Measurements from ENCODE around the gene FAM131C. TPM values are rescaled to one million over a fixed set of nuclear protein-coding genes. Genes with fewer than 3 reads are reported as not detected.
"Not testable (repeated sequence)": the region's sequence is repeated elsewhere in the genome, so short reads cannot be mapped to it uniquely, and the experiment has no call there.

Gene FAM131C
- total RNA-seq, 1 experiment from 2014 or later, result 2.1 TPM

DNA sequence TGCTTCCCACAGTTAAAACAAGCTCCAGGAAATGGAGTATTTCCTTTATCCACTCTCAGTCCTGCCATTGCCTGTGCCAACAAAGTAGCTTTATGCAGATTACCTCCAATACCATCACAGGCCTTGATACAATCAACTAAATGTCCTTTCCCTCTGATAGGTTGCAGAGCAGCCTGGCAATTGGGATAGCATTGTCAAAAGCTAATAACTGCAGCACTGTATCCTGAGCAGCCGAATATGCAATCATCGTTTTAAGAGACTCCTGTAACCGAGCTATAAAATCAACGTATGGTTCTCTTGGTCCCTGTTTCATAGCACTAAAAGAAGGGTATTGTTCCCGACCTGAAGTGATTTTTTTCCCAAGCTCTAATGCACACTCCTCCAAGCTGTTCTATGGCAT, 33.6 kb upstream of the FAM131C start:
- DNase-seq (ENCODE audit: low read depth), result not testable (repeated sequence)

DNA sequence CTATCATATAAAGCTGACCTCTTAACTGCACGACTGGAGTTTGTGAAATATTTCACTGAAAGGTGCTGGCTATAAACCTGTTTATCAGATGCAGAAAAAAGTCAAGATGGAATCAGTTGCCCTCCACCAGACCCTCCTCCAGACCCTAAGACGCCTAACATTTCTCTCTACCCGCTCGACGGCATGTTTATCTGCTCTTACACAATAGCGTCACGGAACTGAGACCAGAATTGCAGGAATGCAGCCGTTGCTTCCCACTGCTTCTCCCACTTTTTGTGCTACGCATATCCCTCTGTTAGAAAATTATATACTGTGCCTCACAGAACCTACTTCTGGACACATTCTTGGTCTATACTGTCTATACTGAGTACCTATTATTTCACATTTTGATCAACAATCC, 28.2 kb upstream of the FAM131C start:
- no peak for DNase-seq (ENCODE audit: low read depth)

DNA sequence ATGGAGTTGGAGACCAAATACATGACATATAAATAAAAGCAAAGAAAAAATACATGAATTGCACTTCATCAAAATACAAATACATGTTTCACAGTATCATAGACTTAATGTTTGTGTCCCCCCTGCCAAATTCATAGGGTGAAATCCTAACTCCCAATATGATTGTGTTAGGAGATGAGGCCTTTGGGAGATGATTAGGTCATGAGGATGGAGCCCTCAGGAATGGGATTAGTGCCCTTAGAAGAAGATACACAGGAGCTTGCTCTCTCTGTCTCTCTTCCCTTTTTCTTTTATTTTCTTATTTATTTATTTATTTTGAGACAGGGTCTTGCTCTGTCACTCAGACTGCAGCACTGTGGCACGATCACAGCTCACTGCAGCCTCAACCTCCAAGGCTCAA, 26.0 kb upstream of the FAM131C start:
- DNase-seq (ENCODE audit: low read depth), result no peak

DNA sequence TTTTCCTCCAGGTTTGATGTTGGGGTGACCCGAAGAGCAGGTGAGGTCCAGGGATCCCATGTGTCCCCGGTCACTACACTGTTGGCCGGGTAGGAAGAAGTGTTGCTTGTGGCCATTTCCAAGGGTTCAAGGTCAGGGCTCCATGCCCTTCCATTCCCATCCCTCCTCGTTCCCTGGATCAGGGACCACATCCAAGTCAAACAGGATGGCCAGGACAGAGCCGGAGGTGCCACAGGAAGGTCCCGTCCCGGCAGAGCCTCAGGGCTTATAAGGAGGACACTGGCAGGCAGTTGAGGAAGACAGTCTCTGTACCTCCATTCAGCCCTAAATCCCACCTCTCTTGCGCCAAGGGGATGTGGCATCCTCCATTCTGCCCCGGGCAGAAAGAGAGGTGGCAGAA, 22.0 kb upstream of the FAM131C start:
- DNase-seq (ENCODE audit: low read depth), result no peak

DNA sequence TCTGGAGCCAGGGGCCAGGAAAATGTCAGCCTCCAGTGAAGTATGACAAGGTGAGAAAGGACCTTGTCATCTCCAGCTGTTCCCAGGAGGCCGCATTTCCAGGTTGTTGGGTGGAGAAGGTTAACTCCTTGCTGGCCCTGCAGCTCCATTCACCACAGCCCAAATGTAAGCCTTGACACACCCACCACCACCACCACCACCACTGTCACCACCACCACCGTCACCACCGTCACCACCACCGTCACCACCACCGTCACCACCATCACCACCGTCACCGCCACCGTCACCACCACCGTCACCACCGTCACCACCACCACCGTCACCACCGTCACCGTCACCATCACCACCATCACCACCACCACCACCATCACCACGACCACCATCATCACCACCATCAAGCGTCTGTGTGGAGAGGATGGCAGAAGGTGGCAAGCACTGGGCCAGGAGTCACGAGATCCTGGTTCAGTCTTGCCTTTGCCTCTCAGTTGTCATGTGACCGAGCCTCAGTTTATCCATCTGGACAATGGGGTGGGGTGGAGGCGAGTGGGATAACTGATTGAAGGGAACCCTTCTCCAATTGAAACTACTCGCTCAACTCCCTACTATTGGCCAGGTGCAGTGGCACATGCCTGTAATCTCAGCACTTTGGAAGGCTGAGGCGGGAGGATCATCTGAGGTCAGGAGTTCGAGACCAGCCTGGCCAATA, 21.2 kb upstream of the FAM131C start:
- no peak for DNase-seq (ENCODE audit: low read depth)

DNA sequence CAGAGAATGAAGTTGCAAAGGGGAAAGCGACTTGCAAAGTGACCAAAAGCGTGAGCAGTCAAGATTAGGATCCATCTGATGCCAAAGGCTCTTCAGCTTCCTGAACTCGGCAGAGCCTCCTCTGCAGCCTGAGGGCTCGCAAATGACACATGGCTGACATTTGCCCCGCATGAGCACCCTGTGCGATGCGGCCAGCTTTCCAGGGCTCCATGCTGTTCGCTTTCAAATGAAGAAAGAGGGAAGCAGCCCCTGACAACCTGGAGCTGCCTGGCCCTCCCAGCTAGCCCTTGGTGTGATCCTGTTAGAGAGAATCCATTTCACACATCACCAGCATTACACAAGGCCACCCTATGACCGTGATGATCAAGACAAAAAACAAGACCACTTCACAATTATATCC, 20.2 kb upstream of the FAM131C start:
- DNase-seq (ENCODE audit: low read depth), result no peak

DNA sequence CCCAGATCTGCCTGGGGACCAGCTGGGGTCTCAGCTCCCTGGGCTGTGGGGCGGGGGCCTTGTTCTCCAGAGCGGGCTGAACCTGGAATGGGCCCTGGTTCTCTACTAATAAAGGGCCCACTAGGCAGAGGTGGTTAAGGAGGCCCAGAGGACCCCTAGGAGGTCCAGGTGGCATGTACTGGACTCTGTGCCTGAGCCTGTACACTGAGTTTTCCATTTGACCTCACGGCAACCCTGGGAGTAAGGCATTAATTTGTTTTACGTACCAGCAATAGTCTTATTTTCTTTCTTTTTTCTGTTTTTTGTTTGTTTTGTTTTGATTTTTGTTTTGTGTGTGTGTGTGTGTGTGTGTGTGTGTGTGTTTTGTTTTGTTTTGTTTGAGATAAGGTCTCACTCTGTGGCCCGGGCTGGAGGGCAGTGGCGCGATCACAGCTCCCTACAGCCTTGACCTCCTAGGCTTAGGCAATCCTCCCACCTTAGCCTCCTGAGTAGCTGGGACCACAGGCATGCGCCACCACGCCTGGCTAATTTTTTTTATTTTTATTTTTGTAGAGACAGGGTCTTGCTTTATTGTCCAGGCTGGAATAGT, 19.6 kb upstream of the FAM131C start:
- no peak for DNase-seq (ENCODE audit: low read depth)

DNA sequence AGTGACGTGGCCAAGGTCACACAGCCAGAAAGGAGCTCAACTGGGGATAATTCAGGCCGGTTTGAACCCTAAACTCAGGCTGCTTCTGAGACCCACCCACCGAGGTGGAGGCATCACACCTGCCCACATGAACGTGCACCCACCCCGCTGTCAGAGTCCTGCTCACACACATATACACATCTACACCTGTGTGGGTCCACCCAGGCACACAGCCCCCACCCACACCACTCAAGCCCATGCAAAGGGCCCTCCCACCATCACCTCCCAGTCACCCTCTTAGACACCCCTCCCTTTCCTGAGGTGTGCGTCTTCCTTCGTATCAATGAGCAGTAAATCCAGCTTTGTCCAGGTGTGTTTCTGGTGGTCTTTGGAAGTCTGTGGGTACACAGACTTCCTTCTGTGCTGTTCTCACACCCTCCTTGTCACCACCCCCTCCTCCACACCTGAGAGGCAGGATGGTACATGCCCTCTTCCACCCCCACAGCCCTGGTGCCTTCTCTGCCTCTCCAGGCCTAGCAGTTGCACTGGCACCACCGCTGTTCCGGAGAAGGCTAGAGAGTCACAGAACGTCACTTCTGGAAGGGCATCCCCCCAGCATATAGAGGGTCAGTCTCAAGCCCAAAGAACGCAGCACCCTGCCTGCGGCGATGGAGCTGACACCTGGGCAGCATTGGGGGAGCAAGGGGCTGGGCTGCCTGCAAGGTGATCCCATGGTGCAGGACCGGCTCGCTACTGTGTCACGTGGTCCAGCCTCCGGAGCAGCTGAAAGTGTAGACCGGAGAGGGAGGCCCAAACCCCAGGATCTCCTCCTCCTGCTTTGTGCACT, 18.9 kb upstream of the FAM131C start:
- no peak for DNase-seq (ENCODE audit: low read depth)

DNA sequence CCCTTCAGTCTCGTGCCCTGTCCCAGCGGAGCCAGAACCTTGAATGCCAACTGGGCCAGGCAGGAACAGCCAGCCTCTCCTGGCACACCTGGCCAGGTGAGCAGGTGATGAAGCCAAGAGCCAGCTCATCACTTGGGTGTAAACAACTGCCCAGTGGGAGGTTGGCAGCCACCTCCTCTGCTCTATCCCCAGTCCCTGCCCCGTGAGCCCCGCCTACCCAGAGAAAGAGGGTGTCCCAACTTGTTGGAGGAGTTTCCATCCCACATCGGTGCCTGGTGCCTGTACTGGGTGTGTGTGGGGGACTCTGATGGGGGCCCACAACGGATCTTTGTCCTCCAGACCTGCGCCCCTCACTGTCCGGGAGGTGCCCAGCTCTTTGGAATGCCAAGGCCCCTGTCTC, 17.8 kb upstream of the FAM131C start:
- no peak for DNase-seq (ENCODE audit: low read depth)

DNA sequence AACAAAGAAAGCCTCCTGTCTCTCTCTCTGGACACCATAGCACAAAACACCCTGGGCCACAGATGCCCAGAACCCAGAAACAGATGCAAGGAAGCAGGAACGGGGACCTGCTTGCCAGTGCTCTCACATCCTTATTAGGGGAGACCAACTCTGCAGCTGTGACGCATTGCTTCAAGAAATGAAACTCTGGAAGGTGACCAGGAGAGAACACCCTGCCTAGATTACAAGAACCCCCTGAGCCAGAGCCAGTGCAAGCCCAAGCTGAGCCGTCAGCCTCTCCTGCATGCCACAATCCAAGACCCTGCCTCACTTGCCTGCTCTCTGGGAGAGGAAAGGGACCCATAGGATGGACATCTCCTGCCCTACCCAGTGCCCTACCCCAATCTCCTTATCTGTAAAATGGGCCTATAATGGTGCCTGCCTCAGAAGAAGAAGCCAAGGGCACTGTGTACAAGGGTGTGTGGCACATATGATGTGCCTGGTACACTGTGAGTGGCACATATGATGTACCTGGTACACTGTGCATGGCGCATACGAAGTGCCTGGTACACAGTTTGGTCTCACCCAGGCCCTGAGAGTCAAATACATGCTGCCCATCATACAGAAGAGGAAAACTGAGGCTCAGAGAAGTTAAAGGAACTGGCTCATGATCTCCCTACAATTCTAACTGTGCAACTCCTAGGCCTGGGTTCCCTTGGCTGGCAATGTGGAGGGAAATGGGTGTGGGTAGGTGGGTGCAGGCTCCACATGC, 16.8 kb upstream of the FAM131C start:
- DNase-seq (ENCODE audit: low read depth), result no peak

DNA sequence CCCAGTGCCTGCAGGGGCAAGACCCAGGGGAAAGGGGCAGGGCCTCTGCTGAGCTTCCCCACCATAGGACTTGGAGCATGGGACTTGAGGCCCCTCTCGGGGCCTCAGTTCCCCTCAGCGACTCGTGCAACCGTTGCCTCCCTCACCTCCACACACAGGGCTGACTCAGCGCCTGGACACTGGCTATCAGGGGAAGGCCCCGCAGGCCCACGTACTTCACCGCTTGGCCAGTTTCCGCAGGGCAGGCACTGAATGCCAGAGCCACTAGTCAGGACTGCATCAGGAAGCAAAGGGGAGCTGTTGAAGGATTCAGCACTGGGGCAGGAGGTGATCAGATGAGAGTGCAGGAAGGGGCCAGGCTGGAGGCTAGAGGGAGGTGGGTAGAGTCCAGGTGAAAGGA, 15.5 kb upstream of the FAM131C start:
- DNase-seq (ENCODE audit: low read depth), result peak; percentile 78

DNA sequence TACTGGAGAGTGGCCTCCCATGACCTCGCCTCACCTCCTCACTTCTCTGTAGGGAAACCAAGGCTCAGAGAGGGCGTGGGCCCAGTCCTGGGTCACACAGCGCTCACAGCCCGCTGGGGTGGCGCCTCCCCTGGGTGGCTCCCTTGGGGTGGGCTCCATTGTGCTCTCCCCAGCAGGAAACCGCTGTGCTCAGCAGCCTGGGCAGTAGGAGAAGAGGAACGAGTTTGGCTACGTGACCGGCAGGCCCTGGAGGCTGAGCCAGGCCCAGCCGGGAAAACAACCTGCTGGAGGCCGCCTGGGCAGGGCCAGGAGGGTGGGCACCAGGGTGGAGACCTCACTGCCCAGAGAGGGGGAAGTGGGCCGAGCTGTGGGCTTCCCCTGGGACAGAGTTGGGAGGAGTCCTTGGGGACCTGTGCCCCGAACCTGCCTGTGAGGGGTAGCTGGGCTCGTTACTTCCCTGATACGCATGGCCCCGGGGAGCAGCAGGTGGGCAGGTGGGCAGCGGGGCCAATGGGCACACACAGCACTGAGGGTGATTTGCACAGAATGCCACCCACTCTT, 15.0 kb upstream of the FAM131C start:
- DNase-seq (ENCODE audit: low read depth), result no peak

DNA sequence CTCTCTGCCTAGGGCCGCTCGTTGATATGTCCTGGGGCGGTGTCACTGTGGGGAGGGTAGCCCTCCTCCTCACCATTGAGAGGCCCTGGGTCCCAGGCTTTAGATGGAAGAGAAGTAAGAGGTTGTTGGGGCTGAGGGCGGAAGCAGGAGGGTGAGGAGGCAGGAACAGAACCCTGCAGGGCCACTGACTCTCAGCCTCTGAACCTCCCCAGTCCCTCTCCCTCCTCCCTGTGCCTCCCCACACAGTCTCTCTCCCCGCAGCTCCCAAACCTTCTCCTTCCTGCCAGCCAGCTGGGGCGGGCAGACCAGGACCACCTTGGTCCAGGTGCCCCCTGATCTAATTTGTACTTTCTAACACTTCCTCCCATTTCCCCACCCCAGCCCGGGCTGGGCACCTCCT, 14.3 kb upstream of the FAM131C start:
- DNase-seq (ENCODE audit: low read depth), result no peak

DNA sequence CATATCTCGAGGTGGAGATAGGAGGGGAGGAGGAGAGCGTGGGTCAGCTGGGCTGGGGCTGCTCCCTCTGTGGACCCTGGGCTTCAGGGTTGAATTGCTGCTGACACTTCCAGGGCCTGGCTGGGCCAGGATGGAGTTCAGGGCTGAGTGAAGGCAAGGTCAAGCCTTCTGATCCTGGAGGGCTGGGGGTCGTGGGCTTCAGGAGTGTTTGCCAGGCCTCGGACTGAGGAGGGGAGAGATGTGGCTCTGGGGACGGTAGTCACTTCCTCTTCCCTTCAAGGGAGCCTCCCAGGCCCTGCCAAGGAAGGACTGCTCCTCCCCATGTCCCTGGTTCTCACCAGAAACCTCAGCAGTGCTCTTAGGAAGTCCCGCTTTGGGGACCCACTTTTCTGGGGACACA, 12.1 kb upstream of the FAM131C start:
- no peak for DNase-seq (ENCODE audit: low read depth)

DNA sequence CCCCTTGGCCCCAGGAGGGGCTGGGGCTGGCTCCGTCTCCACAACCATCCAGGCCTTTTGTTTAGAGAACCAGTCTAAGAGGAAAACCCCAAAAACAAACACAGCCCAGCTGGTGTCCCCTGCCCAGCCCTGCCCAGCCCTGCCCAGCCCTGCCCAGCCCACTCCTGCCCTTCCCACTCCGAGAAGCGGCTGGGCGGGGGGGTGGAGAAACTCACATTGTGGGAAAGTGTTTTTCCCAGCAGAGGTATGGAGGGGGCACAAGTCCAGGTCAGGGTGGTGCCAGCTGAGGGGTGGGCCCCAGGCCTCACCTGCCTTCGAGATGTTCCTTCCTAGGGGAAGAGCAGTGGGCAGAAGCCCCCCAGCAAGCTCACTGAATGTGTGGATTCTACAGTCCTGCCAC, 10.0 kb upstream of the FAM131C start:
- no peak for DNase-seq (ENCODE audit: low read depth)

DNA sequence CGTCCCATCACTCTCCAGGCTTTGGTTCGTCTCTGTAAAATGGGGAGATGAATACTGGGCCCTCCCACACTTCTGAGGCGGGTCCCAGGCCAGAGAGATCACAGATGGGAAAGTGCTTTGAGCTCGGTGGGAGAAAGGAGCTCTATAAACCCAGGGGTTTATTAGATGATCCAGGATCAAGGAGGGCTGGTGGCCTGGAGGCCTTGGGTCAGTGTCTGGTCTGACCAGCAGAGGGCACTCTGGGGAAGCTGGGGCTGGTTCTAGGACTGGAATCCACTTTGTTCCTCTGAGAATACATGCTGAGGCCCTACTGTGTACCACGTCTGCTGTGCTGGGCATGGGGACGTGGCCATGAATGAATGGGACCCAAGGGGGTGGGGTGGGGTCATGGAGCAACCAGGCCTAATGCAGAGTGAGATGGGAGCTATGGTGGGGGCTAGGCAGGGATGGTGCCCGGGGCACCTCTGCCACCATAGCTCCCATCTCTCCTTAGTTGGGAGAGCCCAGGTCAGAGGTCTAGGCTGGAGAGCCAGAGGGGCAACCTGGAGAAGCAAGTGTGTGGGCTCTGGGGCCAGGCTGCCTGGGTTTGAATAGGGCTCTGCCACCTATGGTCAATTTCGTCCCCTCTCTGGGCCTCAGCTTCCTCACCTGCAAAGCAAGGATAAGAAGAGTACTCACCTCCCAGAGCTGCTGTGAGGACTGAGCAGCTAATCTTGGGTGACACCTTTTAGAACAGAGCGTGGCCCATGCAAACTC, 9.0 kb upstream of the FAM131C start:
- peak; percentile 61 for DNase-seq (ENCODE audit: low read depth)

DNA sequence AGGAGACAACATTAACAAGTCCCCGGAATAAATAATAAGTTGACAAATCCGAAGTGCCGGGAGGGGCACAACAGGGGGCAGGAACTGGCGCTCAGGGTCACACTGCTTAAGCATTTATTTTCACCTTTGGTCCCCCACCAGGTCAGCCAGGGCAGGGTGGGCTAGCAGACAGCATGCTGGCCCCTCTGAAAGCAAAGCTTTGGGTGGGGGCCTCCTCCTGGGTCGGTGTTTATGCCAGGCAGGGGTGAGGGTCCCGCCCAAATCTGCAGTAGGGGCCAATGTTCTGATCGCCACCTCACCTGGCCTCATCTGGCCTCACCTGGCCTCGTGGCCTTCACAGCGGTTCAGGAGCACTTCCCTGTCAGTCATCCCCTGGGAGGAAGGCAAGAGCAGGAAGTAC, 8.2 kb upstream of the FAM131C start:
- DNase-seq (ENCODE audit: low read depth), result no peak

DNA sequence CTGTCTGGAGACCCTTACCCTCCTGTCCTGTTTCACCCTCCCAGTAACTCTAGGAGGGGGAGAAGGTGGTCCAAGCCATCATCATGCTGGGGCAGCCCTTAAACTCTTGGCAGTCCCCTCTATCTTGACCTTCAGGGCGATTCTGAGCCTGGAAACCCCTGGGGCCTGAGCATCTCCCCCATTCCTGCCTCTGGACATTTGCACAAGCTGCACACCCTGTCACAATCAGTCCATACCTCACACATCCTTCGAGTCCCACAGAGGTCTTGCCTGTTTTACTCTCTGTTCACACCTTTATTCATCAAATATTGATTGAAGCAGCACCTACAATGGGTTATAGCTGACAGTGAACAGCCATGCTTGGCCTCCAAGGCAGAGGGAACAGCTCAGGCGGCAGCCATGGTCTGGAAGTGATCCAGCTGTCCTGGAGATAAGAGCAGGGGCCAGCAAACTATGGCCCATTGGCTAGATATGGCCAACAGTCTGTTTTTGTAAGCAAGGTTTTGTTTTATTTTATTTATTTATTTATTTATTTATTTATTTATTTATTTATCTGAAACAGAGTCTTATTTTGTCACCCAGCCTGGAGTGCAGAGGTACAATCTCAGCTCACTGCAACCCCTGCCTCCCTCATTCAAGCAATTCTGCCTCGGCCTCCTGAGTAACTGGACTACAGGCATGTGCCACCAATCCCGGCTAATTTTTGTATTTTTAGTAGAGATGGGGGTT, 7.1 kb upstream of the FAM131C start:
- no peak for DNase-seq (ENCODE audit: low read depth)

DNA sequence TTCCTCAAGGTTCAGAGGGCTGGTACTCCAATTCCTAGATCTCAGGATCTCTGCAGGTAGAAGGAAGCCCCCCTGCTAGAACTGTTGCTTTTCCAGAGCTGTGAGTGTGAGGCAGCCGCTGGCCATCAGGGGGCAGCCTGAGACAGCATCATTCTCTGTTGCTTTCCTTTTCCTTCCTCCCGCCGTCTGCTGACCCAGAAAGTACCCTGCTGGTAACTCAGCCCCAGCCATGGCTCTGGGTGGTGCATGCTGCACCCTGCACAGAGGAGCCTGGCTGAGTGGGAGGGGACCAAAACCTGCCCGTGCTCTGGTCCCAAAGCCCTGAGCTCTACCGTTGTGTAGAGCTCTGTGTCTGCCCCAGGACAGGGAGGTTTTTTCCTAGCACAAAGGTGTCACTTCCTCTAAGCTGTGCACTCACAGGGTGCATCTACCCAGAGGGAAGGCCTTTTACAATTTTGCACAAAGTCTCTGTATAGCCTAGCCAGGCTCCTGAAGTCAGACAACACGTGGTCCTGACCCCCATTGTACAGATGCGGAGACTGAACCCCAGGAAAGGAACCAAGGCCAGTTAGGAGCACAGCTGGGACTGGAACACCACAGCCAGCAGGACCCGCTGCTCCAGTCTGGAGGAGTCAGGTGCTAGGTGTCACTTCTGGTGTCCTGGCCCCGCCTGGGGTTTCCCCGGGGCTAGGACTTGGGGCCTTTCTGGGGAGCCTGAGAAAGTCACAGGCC, 5.6 kb upstream of the FAM131C start:
- peak; percentile 80 for DNase-seq (ENCODE audit: low read depth)

Data from HT1080 (cell line).